HG03060 (cell line): ENCODE results near the gene RFX4.

Experiments used
- ATAC-seq: cut with Tn5 transposase; IDR thresholded peaks from one replicate; pipeline ENCODE4 v1.9.1; 2021; ENCODE audit warnings: low read depth, moderate number of reproducible peaks; ENCODE audit not compliant: unreplicated experiment

RFX4 gene

GRCh38 chr12:106645465-106646330 is 62.9 kb downstream of the RFX4 start:
- ATAC-seq, result no peak

GRCh38 chr12:106646472-106646871 is 63.7 kb downstream of the RFX4 start:
- no peak for ATAC-seq

- no peak for ATAC-seq
Observed at GRCh38 chr12:106647793-106648514, 65.2 kb downstream of the RFX4 start.

GRCh38 chr12:106648736-106649135 is 65.9 kb downstream of the RFX4 start:
- ATAC-seq, result no peak

- no peak for ATAC-seq
Observed at GRCh38 chr12:106651552-106651951, 68.7 kb downstream of the RFX4 start.

- ATAC-seq, result no peak
Observed at GRCh38 chr12:106652510-106653015, 69.8 kb downstream of the RFX4 start.

- ATAC-seq, result no peak
Observed at GRCh38 chr12:106655577-106655976, 72.8 kb downstream of the RFX4 start.

- no peak for ATAC-seq
Observed at GRCh38 chr12:106657488-106657887, 74.7 kb downstream of the RFX4 start.

- ATAC-seq, result no peak
Observed at GRCh38 chr12:106663385-106663784, 80.6 kb downstream of the RFX4 start.

GRCh38 chr12:106669216-106669615 is 86.4 kb downstream of the RFX4 start:
- no peak for ATAC-seq

GRCh38 chr12:106670131-106670530 is 87.3 kb downstream of the RFX4 start:
- no peak for ATAC-seq

GRCh38 chr12:106671840-106672239 is 89.0 kb downstream of the RFX4 start:
- ATAC-seq, result no peak

- no peak for ATAC-seq
Observed at GRCh38 chr12:106672314-106673025, 89.7 kb downstream of the RFX4 start.

- no peak for ATAC-seq
Observed at GRCh38 chr12:106673141-106673540, 90.3 kb downstream of the RFX4 start.

- no peak for ATAC-seq
Observed at GRCh38 chr12:106675651-106676435, 93.0 kb downstream of the RFX4 start.

GRCh38 chr12:106679574-106679973 is 96.8 kb downstream of the RFX4 start:
- ATAC-seq, result no peak

GRCh38 chr12:106680280-106680679 is 97.5 kb downstream of the RFX4 start:
- no peak for ATAC-seq

- ATAC-seq, result no peak
Observed at GRCh38 chr12:106681210-106681609, 98.4 kb downstream of the RFX4 start.

GRCh38 chr12:106682594-106683234 is 99.9 kb downstream of the RFX4 start:
- no peak for ATAC-seq

GRCh38 chr12:106684497-106684896 is 101.7 kb downstream of the RFX4 start:
- ATAC-seq, result no peak
